Neural cell (in vitro differentiated cells): ENCODE results near the gene PSMD13. TPM values are rescaled to one million over a fixed set of nuclear protein-coding genes. Genes with fewer than 3 reads are reported as not detected.

Experiments
- H2AFZ ChIP-seq: fragments of 200-600, 300-800 bp; sonication (generic), shearing (Covaris generic); 2 replicates; pipeline ENCODE4 v1.6.0; 2014; ENCODE audit warnings: low read depth, mild to moderate bottlenecking, antibody characterized with exemption, low read length, moderate library complexity
- H3F3A ChIP-seq: fragments of 200-600 bp; shearing (Covaris generic); 2 replicates; pipeline ENCODE4 v1.6.1; 2016; ENCODE audit warnings: mild to moderate bottlenecking, moderate library complexity, mixed read lengths, antibody characterized with exemption, low read length; ENCODE audit not compliant: insufficient read depth, poor library complexity, severe bottlenecking
- H3K27ac ChIP-seq: fragments of 200-600, 300-800 bp; sonication (generic), shearing (Covaris generic); 2 replicates; pipeline ENCODE4 v1.5.1; 2014; ENCODE audit warnings: mild to moderate bottlenecking, low read length, moderate library complexity
- H3K27me3 ChIP-seq: fragments of 300-800, 200-600 bp; sonication (generic), shearing (Covaris generic); 2 replicates; pipeline ENCODE4 v1.6.0; 2014; ENCODE audit warnings: mild to moderate bottlenecking, low read depth, low read length, moderate library complexity; ENCODE audit not compliant: insufficient read depth
- H3K36me3 ChIP-seq: fragments of 300-800, 200-600 bp; sonication (generic), shearing (Covaris generic); 2 replicates; pipeline ENCODE4 v1.5.1; 2014; ENCODE audit warnings: mild to moderate bottlenecking, antibody characterized with exemption, low read length, moderate library complexity; ENCODE audit not compliant: insufficient read depth
- H3K4me2 ChIP-seq: fragments of 300-800, 200-600 bp; sonication (generic), shearing (Covaris generic); 2 replicates; pipeline ENCODE4 v1.6.0; 2014; ENCODE audit warnings: mild to moderate bottlenecking, low read length
- H3K4me3 ChIP-seq: fragments of 300-800, 200-600 bp; sonication (generic), shearing (Covaris generic); 2 replicates; pipeline ENCODE4 v1.5.1; 2014; ENCODE audit warnings: mild to moderate bottlenecking, low read length, moderate library complexity
- H3K79me2 ChIP-seq: fragments of 200-600 bp; shearing (Covaris generic); replicated peaks from 2 replicates; pipeline ENCODE4 v1.6.0; 2014; ENCODE audit warnings: mild to moderate bottlenecking, low read length, moderate library complexity; ENCODE audit not compliant: insufficient read depth
- H3K9ac ChIP-seq: fragments of 300-800, 200-600 bp; sonication (generic), shearing (Covaris generic); 2 replicates; pipeline ENCODE4 v1.6.1; 2016; ENCODE audit warnings: mild to moderate bottlenecking, low read length, mixed read lengths
- H3K9me2 ChIP-seq: fragments of 200-600 bp; shearing (Covaris generic); 2 replicates; pipeline ENCODE4 v1.6.1; 2016; ENCODE audit warnings: mild to moderate bottlenecking, low read length, mixed read lengths; ENCODE audit not compliant: insufficient read depth
- H3K9me3 ChIP-seq: fragments of 200-600, 300-800 bp; sonication (generic), shearing (Covaris generic); 2 replicates; pipeline ENCODE4 v1.6.1; 2016; ENCODE audit warnings: mild to moderate bottlenecking, mixed run types, low read length, moderate library complexity, mixed read lengths
- H4K20me1 ChIP-seq: fragments of 200-600 bp; shearing (Covaris generic); 2 replicates; pipeline ENCODE4 v1.6.1; 2016; ENCODE audit warnings: mild to moderate bottlenecking, mixed run types; ENCODE audit not compliant: insufficient read depth
- EP300 ChIP-seq: fragments of 450-650 bp; conservative IDR thresholded peaks from 2 replicates; pipeline ENCODE4 v1.6.1; 2014; ENCODE audit warnings: antibody characterized with exemption, mild to moderate bottlenecking, moderate library complexity; ENCODE audit not compliant: poor library complexity, severe bottlenecking
- EZH2 ChIP-seq: fragments of 200-600, 300-800 bp; shearing (Covaris generic), sonication (generic); IDR thresholded peaks from 2 replicates; pipeline ENCODE4 v1.6.1; 2014; ENCODE audit warnings: antibody characterized with exemption, low read length, borderline replicate concordance, mild to moderate bottlenecking; ENCODE audit not compliant: insufficient read depth, poor library complexity, severe bottlenecking
- MXI1 ChIP-seq: fragments of 450-650 bp; conservative IDR thresholded peaks from 2 replicates; pipeline ENCODE4 v1.6.1; 2014; ENCODE audit warnings: antibody characterized with exemption, mild to moderate bottlenecking; ENCODE audit not compliant: poor library complexity, severe bottlenecking
- POLR2AphosphoS5 ChIP-seq: IDR thresholded peaks from 2 replicates; pipeline ENCODE4 v1.6.1; 2012
- RAD21 ChIP-seq: fragments of 450-650 bp; conservative IDR thresholded peaks from 2 replicates; pipeline ENCODE4 v1.6.1; 2014; ENCODE audit warnings: antibody characterized with exemption, mild to moderate bottlenecking, moderate library complexity
- REST ChIP-seq: IDR thresholded peaks from 2 replicates; pipeline ENCODE4 v1.6.1; 2012; ENCODE audit warnings: borderline replicate concordance
- SMC3 ChIP-seq: fragments of 450-650 bp; conservative IDR thresholded peaks from 2 replicates; pipeline ENCODE4 v1.6.1; 2014; ENCODE audit warnings: antibody characterized with exemption, mild to moderate bottlenecking, moderate library complexity; ENCODE audit not compliant: poor library complexity
- TAF1 ChIP-seq: IDR thresholded peaks from 2 replicates; pipeline ENCODE4 v1.6.1; 2012; ENCODE audit warnings: low read depth
- polyA plus RNA-seq: library from polyadenylated mRNA; depleted of rRNA; stranded (reverse); fragments of >200 nt; gene quantifications from 2 replicates; pipeline ENCODE4 v1.2.3, GENCODE V29; 2014
- TF ChIP-seq, protein P1 (sequence below): fragments of 450-650 bp; IDR thresholded peaks from 2 replicates; pipeline ENCODE4 v1.5.1; 2014; ENCODE audit warnings: antibody characterized with exemption, mild to moderate bottlenecking, moderate library complexity; ENCODE audit not compliant: poor library complexity, severe bottlenecking

Gene PSMD13
- polyA plus RNA-seq, 1 donor from 2014 or later = 183 TPM

GRCh38 chr11:244376-244775, 7.6 kb downstream of the PSMD13 start:
- Histone ChIP-seq H3K27ac (no peak overlapping the region), H3K4me2 (no peak overlapping the region), H3K36me3 (peaks cover 5% of the 10 kb centered on the region), H3K79me2 (peaks cover 7% of the 10 kb centered on the region), H3K9me3 (no peaks in the 10 kb centered on the region), H3K27me3 (no peaks in the 10 kb centered on the region), H3K4me3 (no peak overlapping the region), H2AFZ (no peak overlapping the region), H4K20me1 (no peaks in the 10 kb centered on the region), H3K9ac (no peak overlapping the region), H3K9me2 (no peaks in the 10 kb centered on the region), H3F3A (no peaks in the 10 kb centered on the region)
- TF ChIP-seq EP300 (no peak), EZH2 (no peak), POLR2AphosphoS5 (no peak)
- TF ChIP-seq, protein P1, sequence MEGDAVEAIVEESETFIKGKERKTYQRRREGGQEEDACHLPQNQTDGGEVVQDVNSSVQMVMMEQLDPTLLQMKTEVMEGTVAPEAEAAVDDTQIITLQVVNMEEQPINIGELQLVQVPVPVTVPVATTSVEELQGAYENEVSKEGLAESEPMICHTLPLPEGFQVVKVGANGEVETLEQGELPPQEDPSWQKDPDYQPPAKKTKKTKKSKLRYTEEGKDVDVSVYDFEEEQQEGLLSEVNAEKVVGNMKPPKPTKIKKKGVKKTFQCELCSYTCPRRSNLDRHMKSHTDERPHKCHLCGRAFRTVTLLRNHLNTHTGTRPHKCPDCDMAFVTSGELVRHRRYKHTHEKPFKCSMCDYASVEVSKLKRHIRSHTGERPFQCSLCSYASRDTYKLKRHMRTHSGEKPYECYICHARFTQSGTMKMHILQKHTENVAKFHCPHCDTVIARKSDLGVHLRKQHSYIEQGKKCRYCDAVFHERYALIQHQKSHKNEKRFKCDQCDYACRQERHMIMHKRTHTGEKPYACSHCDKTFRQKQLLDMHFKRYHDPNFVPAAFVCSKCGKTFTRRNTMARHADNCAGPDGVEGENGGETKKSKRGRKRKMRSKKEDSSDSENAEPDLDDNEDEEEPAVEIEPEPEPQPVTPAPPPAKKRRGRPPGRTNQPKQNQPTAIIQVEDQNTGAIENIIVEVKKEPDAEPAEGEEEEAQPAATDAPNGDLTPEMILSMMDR = no peak

DNA sequence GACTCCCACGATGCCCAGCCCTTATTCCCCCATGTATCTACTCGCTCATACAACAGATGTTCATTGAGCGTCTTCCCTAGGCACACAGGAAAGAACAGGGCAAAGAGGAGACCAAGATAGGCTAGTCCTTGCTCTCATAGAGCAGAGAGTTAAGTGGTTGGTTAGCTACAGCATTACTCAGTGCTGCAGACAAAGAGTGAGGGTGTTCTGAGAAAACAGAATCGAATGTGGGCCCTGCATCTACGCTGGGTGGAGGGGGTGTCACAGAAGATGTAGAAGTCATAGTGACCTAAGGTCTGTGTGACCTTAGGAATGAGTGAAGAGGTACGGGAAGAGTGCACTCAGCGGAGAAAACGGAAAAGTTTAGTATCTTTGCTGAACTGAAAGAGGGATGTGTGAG, 12.3 kb downstream of the PSMD13 start:
- Histone ChIP-seq H3K4me2 (no peak overlapping the region), H3F3A (no peaks in the 10 kb centered on the region), H3K9me2 (no peaks in the 10 kb centered on the region), H3K36me3 (no peaks in the 10 kb centered on the region), H4K20me1 (no peaks in the 10 kb centered on the region), H3K9ac (no peak overlapping the region), H3K9me3 (no peaks in the 10 kb centered on the region), H2AFZ (no peak overlapping the region), H3K27ac (no peak overlapping the region), H3K4me3 (no peak overlapping the region), H3K27me3 (no peaks in the 10 kb centered on the region), H3K79me2 (no peaks in the 10 kb centered on the region)
- TF ChIP-seq MXI1 = no peak
- TF ChIP-seq EP300 = no peak
- no peak for TF ChIP-seq EZH2
- TF ChIP-seq POLR2AphosphoS5 = no peak
- TF ChIP-seq, protein P1 = no peak
- no peak for TF ChIP-seq REST
- TF ChIP-seq TAF1 = no peak
- no peak for TF ChIP-seq RAD21
- TF ChIP-seq SMC3 = no peak
